ENCODE measurements around the gene USP34.
A peak's percentile ranks its signal among the peaks of the same experiment; 100 is the strongest.

Gene USP34

GRCh38 chr2:61144697-61145268 lies 326.1 kb downstream of the USP34 start:
- DNase-seq, result peak; percentile 100

DNA sequence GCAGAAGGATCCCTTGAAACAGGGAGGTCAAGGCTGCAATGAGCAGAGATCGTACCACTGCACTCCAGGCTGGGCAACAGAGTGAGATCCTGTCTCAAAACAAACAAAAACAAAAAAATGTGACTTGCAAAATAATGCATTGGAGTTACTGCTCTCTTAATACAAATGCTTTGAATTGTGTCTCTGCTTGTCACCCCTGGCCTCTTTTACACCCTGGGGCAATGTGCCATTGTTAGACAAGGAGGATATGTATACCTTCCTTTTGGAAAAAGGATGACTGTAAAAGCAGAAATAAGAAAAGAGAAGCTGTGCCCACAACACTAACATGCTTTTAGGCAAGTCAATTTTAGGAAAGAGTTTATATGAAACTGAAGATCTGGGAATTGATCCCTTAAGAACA lies 329.7 kb downstream of the USP34 start:
- DNase-seq, result no peak

GRCh38 chr2:61138859-61139258 lies 332.0 kb downstream of the USP34 start:
- no peak for DNase-seq
